ENCODE measurements around the gene KANK2.

DNA sequence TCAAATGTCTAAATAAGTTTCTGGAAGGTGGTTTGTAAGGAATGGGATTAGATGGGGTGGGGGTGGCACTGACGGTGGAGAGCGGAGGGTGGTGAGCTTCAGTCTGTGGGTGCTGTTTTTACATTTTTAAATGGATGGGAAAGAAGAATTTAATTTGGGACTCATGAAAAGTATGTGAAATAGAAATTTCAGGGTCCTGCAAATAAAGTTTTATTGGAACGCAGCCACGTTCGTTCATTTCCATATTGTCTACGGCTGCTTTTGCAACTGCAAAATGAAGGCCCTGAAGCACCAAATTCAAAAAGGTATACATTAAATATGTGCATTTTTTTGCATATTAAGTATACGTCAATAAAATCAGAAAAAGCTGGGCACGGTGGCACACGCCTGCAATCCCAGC, 9.9 kb downstream of the KANK2 start:
- TF ChIP-seq, protein P1, sequence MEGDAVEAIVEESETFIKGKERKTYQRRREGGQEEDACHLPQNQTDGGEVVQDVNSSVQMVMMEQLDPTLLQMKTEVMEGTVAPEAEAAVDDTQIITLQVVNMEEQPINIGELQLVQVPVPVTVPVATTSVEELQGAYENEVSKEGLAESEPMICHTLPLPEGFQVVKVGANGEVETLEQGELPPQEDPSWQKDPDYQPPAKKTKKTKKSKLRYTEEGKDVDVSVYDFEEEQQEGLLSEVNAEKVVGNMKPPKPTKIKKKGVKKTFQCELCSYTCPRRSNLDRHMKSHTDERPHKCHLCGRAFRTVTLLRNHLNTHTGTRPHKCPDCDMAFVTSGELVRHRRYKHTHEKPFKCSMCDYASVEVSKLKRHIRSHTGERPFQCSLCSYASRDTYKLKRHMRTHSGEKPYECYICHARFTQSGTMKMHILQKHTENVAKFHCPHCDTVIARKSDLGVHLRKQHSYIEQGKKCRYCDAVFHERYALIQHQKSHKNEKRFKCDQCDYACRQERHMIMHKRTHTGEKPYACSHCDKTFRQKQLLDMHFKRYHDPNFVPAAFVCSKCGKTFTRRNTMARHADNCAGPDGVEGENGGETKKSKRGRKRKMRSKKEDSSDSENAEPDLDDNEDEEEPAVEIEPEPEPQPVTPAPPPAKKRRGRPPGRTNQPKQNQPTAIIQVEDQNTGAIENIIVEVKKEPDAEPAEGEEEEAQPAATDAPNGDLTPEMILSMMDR (IDR thresholded peaks at IDR 0.05; ENCODE audit: low read depth, low read length) = no peak
- TF ChIP-seq POLR2A (IDR thresholded peaks at IDR 0.05; ENCODE audit: extremely low read depth, insufficient read length) (no peak), MYC (IDR thresholded peaks at IDR 0.05; ENCODE audit: low read depth, low read length) (no peak)
- TF ChIP-seq, protein P2, sequence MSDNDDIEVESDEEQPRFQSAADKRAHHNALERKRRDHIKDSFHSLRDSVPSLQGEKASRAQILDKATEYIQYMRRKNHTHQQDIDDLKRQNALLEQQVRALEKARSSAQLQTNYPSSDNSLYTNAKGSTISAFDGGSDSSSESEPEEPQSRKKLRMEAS (IDR thresholded peaks at IDR 0.05; ENCODE audit: low read depth, low read length) = no peak

All from NB4 (cell line).